Measurements from ENCODE around the gene MAP2K4.

Gene MAP2K4

DNA sequence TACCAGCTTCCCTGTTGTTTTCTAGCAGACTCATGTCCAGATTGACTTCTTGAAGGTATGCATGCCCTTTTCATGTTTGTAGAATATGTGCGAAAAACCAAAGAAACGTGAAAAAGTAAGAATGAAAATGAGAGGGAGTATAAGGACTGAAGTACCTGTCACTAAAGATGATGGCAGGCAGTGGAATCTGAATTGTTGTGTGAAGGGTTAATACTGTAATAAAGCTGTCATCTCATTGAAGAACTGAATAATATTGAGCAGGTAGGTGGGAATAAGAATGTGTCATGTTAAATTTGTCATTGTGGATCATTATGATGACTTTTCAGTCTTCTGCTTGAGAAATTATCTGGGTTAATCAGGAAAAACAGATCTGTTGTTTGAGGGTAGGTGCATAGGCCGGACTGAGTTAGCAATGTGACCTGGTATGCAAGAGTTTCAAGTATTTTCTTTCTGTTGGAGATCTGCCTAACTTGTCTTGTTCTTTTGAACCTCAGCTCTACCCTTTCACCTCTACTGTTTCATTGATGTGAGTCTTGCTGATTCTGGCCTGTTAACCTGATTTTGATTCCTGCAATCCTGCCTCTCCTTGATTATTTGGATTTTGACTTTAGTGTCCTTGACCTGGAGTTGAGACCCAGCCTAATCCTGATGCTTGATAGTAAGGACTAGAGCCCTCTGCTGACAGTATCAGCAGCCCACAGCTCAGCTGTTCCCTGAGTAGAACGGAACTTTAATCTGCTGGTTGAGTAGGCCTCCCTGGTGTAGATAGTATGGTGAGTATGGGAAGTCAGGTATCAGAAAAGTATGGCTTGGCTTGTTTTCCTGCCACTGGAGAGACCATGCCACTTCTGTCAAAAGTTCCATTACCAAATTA lies 64.6 kb downstream of the MAP2K4 start:
- no peak for DNase-seq (ENCODE audit: extremely low read depth in 1 of 2, low read depth in 1 of 2)

DNA sequence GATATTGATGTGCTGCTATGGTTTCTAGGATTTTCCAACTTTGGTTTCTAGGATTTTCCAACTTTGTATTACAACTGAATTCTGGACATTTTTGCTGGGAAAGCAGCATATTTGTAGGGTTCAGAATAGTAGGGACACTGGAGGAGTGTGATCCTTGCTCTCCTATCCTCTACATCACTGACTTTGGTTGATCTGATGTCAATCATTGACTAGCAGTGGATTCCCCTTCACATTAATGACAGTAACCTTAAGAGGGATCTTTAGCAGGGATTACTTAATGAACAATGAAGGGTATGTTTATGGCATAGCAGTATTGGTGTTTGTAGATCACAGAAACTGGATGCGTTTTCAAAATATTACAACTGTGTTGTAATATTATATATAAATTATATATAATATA lies 67.4 kb downstream of the MAP2K4 start:
- no peak for DNase-seq (ENCODE audit: extremely low read depth in 1 of 2, low read depth in 1 of 2)

DNA sequence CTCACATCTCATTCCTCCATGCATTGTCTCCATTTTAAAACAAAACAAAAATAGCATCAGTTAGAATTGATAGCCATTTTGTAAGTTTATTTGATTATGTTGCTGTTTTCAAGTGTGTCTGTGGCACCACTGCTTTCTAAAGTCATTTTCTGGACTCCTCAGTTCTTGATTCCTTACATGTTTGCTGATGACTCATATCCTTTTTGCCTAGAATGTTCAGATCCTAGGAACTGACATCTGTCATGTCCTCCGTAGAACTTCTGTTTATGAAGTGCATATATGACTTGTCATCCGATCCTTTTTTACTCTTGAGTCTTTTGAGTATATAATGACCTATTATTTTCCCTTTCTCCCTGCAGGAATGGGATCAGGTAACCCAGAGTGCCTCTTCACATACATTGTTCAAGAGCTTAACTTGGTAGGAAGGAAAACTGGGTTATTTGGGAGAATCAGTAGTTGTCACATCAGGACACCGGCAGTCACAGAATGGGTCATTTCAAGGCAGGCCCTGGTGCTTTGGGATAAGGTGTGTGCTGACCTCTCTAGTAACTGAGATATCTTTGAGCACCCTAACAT lies 69.2 kb downstream of the MAP2K4 start:
- no peak for DNase-seq (ENCODE audit: extremely low read depth in 1 of 2, low read depth in 1 of 2)

DNA sequence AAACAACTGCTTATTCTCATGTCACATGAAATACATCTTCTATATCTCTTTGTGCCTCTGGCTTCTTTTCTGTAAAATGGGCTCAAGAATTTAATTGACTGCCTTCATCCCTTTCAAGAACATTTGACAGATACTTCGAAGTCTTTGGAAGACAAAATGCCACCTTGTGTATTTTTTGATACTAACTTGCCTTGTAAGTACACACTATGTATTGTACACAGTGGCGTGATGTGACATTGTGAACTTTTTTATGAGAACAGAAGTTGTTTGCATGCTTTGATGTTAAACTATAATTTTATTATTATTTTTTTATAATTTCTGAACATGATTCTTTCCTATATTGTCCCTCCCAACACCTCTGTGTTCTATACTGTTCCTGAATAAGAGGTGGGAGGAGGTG lies 73.7 kb downstream of the MAP2K4 start:
- DNase-seq (ENCODE audit: extremely low read depth in 1 of 2, low read depth in 1 of 2): no peak

DNA sequence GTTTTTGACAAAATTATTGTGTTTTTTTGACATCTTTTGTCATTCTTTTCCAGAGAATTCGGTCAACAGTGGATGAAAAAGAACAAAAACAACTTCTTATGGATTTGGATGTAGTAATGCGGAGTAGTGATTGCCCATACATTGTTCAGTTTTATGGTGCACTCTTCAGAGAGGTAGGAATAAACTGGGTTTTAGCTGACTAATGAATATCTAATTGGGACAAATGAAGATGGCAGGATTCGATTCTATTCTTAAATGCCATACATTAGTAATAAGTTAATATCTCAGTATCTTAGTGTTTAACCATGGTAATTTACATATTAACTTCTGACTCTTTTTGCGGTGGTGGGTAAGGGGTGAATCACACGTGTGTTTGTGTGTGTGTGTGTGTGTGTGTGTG lies 74.8 kb downstream of the MAP2K4 start:
- DNase-seq (ENCODE audit: extremely low read depth in 1 of 2, low read depth in 1 of 2): no peak

DNA sequence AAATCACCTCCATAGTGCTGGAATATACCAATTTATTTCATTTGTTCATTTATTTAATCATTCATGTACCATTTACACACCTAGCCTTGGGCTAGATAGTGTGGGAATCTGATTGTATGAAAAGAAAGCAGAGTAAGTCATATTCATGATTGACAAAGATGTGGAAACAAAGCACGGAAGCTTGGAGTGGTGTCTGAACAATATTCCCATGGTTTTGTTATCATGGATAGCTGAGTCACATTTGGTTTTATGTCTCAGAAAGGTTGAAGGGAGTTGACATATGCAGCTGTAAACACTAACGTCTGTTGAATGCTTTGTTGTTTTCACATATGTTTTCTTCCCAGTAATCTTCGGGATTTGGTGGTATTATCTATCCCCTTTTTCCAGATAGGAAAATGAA lies 76.6 kb downstream of the MAP2K4 start:
- no peak for DNase-seq (ENCODE audit: extremely low read depth in 1 of 2, low read depth in 1 of 2)

DNA sequence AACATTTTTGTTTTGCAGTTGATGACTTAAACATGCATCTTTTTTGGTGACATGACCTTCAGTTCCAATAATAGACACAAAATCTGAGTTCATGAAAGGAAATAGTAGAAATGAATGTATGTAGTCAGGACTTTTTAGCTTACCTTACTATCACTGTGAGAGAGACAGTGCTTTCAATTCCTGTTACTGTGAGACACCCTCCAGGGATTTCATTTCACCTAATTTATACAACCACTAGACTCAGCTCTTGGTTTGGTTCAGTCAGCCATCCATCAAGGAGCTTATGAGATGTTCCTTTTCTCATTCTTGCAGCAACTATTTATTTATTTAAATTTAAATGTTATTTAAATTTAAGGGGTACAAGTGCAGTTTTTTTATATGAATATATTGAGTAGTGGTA lies 77.9 kb downstream of the MAP2K4 start:
- DNase-seq (ENCODE audit: extremely low read depth in 1 of 2, low read depth in 1 of 2): no peak

DNA sequence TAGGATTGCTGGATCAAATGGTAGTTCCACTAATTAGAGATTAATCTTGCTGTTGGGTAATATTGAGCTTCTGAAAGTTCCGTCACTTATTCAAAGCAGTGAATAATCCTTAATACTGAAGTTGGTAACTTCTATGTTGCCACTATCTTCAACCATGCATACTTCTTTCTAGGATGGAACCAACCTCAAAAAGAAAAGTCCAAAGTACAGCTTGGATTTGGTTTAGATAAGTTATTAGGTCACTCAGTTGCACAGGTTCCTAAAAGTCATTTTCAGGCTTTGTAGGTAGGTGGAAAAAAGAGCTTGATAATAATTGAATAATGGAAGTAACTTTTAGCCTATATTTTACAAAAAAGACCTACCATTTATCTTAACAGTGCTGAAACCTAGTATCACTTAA lies 78.7 kb downstream of the MAP2K4 start:
- DNase-seq (ENCODE audit: extremely low read depth in 1 of 2, low read depth in 1 of 2): no peak

DNA sequence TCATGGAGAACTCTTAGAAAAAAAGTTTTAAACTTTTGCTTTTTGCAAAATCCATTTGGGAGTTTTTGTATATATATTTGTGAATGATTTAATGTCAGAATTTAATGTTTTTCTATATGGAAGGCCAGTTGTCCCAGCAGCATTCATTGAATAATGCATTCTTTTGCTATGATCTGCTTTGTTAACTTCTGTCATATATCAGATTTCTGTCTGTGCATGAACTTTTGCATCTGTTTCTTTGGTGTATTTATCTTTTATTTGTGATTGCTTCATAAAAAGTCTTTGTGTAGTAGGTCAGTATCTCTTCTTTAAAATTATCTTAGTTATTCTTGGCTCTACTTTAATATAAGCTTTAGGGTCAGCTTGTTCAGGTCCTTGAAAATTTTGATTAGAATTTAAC lies 84.2 kb downstream of the MAP2K4 start:
- DNase-seq (ENCODE audit: extremely low read depth in 1 of 2, low read depth in 1 of 2): no peak

DNA sequence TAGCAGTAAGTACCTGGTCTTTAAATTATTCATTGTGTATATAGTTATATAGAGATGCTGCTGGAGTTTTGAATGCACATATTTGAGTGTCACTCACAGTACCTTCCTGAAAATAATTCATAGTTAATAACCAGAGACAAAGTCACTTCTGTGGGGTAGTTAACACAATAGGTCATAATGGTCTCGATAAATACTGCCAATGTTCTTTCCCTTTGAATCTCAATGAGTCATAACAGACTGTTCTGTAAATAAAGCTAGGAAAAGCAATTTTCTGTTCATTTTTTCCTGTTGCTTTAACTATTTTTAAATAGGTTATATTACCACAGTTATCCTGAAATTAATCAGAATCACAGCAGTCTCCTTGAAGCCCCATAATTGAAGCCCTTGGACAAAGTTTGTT lies 87.2 kb downstream of the MAP2K4 start:
- no peak for DNase-seq (ENCODE audit: extremely low read depth in 1 of 2, low read depth in 1 of 2)

DNA sequence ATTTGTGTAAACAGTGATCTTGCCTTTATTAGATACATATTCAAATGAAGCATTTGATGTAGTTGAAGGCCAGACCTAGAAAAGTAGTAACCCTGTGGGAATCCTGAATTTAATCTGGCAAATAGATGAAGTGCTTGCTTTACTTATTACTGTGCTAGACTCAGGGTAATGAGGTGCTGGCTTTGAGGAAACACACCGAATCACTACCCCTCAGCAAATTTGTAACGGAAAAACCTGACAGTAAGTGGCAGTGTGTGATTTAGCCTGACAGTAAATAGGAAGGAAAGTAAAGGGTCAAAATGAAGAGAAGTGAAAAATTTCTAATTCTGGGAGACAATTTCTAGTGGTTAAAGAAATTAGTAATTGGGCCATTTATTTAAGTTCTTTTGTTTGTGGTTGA lies 90.2 kb downstream of the MAP2K4 start:
- DNase-seq (ENCODE audit: extremely low read depth in 1 of 2, low read depth in 1 of 2): no peak

DNA sequence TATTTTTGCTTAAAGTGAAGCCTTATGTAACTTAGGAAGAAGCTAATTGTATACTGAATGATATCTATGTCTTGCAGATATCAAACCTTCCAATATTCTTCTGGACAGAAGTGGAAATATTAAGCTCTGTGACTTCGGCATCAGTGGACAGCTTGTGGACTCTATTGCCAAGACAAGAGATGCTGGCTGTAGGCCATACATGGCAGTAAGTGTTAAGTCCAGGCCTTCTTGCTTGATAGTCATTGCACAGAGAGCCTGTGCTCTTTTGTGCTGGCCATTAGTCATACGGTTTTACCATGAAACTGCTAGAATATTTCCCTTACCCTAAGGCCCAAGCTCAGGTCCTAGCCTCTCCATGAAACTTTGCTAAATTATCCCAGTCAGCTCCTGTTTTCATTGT lies 92.5 kb downstream of the MAP2K4 start:
- DNase-seq (ENCODE audit: extremely low read depth in 1 of 2, low read depth in 1 of 2): no peak

DNA sequence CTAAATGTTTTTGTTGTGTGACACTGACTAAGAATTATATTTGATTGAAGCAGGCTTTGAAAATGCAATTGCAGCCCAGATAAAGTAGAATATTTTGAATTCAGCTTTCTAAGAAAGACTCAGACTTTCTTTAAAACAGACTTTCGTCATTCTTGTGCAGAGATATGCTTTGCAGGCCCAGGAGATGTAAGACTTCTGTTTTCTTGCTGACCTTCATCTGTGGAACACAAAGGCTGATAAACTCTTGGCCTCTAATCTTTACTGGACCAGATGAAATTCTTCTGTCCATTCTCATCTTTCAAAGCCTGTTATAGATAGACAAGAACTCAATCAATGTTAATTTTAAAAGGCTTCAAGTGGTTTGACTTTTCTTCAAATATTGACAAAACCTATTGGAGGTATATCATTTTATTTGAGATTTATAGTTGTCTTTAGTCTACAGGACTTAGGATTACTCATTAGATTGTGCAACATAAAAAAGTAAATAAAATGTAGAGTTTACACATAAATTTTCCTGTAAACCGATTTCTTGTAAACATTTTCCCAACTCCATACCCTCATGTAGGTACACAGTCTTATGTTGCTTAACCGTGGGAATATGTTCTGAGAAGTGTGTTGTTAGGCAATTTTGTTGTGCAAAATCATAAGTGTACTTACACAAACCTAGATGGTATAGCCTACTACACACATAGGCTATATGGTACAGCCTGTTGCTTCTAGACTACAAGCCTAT lies 94.2 kb downstream of the MAP2K4 start:
- DNase-seq (ENCODE audit: extremely low read depth in 1 of 2, low read depth in 1 of 2): no peak

DNA sequence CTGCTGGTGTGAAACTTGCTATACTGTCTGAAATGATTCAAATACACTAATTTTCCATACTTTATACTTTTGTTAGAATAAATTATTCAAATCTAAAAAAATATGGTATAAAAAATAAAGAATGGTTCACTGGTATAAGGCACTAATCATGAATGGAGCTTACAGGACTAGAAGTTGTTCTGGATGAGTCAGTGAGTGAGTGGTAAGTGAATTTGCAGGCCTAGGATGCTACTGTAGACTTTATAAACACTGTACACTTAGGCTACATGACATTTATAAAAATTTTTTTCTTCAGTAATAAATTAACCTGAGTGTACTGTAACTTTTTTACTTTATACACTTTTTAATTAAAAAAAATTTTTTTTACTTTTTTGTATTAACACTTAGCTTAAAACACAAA lies 95.5 kb downstream of the MAP2K4 start:
- no peak for DNase-seq (ENCODE audit: extremely low read depth in 1 of 2, low read depth in 1 of 2)

DNA sequence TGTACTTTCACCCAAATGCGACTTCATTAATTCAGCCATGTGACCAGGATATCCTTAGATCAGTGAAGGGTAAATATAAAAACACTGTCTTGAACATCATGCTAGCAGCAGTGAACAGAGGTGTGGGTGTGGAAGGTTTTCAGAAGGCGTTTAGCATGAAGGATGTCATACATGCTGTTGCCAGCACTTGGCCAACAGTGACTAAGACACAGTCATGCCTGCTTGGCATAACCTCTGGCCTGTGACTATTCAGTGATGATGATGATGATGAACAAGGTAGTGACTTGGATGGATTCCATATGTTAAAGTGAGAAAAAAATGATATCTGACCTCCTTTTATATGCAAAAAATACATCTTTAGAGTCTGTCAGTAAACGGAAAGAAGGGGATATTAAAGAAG lies 97.9 kb downstream of the MAP2K4 start:
- DNase-seq (ENCODE audit: extremely low read depth in 1 of 2, low read depth in 1 of 2): no peak

DNA sequence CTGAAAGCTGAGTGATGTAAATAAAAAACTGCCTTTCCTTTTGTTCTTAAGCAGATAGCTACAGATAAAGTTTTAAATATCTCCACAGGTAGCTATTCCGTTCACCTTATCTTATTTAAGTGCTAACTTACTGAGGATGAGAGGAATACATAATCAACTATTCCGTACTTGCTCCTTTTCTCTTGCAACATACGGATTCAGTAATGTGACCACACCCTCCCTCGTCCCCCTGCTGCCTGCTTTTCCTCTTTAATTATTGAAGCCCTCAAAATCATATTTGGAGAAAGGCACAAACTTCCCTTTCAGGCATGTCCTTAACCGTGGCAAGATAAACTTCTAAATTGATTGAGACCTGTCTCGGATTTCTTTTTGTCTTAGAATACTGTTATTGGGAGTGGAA lies 101.4 kb downstream of the MAP2K4 start:
- no peak for DNase-seq (ENCODE audit: extremely low read depth in 1 of 2, low read depth in 1 of 2)

DNA sequence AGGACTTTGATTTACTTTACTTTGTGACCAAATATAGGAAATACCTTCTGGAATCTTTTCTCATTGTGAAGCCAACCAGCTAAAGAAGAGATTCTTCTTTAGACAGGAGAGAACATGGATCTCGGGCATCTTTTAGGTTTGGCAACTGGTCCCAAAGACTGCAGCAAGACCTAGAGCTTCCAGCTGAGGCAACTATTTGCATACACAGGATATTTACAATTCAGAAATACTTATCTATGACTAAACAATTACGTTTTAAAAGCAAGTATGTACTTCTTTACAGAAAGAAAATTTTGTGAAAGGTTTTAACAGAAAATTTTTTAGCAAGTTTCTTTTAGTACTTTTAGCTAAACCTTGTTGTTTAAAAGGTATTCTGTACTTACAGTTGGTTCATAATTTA lies 106.5 kb downstream of the MAP2K4 start:
- no peak for DNase-seq (ENCODE audit: extremely low read depth in 1 of 2, low read depth in 1 of 2)

DNA sequence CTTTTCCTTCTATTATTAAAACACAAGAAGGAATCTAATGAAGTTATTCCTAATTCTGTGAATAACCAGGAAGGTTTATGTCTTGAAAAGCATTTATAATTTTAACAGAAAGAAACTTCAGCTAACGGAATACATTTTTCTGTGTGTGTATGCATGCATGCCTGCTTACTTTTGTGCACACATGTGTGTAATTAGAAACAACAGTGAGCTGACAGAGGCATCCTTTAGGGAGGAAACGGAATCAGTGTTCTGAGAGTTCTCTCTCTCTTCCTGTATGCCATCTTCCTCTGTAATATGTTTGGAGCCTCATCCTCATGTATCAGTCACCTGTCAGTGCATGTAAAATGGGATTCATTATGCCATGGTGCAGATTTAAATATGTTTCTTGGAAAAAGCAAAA lies 107.0 kb downstream of the MAP2K4 start:
- DNase-seq (ENCODE audit: extremely low read depth in 1 of 2, low read depth in 1 of 2): no peak

DNA sequence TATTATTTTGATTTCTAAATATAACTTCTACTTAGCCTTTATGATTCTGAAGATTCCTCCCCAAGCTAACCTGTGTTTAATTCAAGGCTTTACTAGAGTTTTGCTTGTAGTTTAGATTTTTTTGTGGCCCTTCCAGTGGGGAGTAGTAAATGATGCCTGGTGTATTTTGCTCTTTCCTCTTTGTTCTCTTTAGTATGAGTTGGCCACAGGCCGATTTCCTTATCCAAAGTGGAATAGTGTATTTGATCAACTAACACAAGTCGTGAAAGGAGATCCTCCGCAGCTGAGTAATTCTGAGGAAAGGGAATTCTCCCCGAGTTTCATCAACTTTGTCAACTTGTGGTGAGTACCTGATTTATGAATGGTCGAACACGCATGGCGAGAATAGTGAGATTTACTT lies 108.3 kb downstream of the MAP2K4 start:
- no peak for DNase-seq (ENCODE audit: extremely low read depth in 1 of 2, low read depth in 1 of 2)

DNA sequence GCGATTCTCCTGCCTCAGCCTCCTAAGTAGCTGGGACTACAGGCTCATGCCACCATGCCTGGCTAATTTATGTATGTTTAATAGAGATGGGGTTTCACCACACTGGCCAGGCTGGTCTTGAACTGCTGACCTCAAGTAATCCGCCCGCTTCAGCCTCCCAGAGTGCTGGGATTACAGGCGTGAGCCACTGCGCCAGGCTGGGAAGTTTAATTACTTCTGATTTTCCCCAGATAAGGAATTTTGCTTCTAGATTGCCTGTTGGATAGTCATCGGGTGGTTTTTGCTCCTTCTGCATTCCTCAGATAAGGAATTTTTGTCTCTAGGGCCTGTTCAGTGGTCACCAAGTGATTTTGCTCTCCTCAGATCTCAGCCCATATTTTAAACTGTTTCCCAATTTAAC lies 112.5 kb downstream of the MAP2K4 start:
- no peak for DNase-seq (ENCODE audit: extremely low read depth in 1 of 2, low read depth in 1 of 2)

DNA sequence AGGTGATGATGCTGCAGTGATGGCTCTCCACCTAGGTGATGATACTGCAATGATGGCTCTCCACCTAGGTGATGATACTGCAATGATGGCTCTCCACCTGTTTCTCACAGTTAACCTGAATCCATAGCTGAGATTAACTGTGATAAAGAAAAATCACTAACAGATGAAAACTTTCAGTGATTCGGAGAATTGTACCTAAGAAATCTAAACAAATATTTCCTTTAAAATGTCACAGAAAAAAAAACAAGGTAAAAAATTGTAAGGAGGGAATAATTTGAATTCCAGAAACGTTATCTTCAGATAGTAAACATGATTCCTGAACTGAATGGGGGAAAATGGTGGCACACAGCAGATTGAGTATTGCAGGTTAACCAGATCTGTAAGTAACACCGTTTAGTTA lies 113.4 kb downstream of the MAP2K4 start:
- no peak for DNase-seq (ENCODE audit: extremely low read depth in 1 of 2, low read depth in 1 of 2)

DNA sequence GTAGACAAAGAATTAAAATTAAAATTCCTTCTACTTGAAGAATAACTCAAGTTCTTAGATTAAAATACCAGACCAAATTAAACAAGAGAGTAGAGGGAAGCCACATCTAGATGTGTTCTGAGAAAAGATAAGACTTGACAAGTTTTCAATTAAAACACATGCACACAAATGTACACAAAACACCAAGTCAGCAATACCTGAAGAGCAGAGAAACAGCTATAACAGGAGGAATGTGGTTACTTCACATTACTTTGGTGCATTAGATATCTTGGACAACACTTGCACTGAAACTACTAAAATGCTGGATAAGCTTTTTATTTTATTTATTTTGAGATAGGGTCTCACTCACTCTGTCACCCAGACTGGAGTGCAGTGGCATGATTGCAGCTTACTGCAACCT lies 113.9 kb downstream of the MAP2K4 start:
- no peak for DNase-seq (ENCODE audit: extremely low read depth in 1 of 2, low read depth in 1 of 2)
